Coronary artery (tissue), 2 donors: ENCODE results near the gene ACSF3.
"Not testable (repeated sequence)": the region's sequence is repeated elsewhere in the genome, so short reads cannot be mapped to it uniquely, and the experiment has no call there.

ENCODE experiments used
- DNase-seq: peaks from one replicate; pipeline ENCODE4 v3.0.0-alpha.2; 2017; ENCODE audit warnings: low spot score
- H3K27ac ChIP-seq, 2 donors: fragments of 200-600 bp; sonication (generic); one replicate each; pipeline ENCODE4 v1.5.1; 2016 to 2019
- H3K4me3 ChIP-seq: fragments of 200-600 bp; sonication (generic); 2 replicates; pipeline ENCODE4 v1.5.1; 2016; ENCODE audit warnings: mild to moderate bottlenecking, moderate library complexity
- TF ChIP-seq, protein P1 (sequence below): fragments of 200-600 bp; sonication (generic); IDR thresholded peaks from one replicate; pipeline ENCODE4 v1.5.1; 2019; ENCODE audit warnings: antibody characterized with exemption

ACSF3 gene

DNA sequence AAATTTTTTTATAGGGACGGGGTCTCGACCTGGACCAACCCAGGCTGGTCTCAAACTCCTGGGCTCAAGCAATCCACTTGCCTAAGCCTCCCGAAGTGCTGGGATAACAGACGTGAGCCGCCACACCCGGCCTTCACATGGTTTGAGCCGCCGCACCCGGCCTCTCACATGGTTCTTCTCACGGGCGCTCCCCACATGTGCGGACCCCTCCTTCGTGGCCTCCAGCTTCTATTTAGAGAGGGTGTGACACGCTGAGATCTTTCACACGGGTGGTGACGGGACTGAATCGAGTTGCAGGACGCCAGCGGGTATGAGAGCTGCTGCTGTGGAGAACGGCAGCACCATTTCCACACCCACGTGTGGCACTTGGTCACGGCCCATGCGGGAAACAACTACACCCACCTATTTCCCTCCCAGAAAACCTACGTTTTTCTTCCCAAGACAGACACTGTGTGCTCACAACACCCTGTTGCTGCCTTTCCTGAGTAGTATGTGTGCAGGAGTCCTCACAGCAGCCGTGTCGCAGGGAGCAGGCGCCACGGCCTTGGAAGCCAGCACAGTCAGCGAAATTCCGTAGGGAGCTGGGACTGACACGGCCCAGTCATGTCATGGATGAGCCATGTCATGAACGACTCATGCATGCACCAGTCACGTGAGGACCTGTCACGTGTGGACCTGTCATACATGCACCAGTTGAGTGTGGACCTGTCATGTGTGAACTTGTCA, 20.1 kb upstream of the ACSF3 start:
- no peak overlapping the region for H3K4me3 ChIP-seq
- TF ChIP-seq, protein P1, sequence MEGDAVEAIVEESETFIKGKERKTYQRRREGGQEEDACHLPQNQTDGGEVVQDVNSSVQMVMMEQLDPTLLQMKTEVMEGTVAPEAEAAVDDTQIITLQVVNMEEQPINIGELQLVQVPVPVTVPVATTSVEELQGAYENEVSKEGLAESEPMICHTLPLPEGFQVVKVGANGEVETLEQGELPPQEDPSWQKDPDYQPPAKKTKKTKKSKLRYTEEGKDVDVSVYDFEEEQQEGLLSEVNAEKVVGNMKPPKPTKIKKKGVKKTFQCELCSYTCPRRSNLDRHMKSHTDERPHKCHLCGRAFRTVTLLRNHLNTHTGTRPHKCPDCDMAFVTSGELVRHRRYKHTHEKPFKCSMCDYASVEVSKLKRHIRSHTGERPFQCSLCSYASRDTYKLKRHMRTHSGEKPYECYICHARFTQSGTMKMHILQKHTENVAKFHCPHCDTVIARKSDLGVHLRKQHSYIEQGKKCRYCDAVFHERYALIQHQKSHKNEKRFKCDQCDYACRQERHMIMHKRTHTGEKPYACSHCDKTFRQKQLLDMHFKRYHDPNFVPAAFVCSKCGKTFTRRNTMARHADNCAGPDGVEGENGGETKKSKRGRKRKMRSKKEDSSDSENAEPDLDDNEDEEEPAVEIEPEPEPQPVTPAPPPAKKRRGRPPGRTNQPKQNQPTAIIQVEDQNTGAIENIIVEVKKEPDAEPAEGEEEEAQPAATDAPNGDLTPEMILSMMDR, result no peak
- no peak overlapping the region for H3K27ac ChIP-seq
- DNase-seq, result no peak

- not testable (repeated sequence) for DNase-seq, H3K4me3 ChIP-seq, H3K27ac ChIP-seq
These were observed 19.5 kb upstream of the ACSF3 start for GRCh38 chr16:89074072-89074674.

DNA sequence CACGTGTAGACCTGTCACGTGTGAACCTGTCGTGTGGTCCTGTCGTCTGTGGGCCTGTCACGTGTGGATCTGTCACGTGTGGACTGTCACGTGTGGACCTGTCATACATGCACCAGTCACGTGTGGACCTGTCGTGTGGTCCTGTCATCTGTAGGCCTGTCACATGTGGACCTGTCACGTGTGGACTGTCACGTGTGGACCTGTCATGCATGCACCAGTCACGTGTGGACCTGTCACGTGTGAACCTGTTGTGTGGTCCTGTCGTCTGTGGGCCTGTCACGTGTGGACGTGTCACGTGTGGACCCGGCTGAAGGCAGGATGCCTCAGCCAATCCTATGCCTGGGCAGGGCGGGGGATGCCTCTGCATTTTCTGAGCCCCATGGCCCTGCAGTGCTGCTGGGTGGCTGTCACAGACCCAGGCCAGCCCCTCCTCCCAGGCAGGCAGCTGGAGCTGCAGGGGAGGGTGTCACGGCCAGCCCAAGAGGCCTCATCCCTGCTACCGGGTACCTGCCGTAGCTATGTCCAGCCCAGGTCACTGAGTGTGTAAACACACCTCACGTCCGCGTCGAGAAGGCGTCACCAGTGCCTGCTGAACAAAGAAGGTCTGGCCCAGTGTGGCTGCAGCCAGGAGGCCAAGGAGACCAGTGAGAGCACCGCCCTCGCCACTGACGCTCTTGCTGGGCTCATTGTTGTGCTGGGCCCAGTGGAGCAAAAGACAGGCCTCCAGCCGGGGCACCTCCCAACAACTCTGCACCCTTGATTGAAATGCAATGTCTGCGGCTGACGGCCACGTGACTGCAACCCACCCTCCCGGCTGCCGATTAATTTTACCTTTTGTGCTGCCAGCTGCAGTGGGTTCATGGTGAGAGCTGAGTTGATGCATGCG, 18.6 kb upstream of the ACSF3 start:
- DNase-seq, result no peak
- Histone ChIP-seq H3K27ac (no peak overlapping the region), H3K4me3 (no peak overlapping the region)
- TF ChIP-seq, protein P1, result no peak

DNA sequence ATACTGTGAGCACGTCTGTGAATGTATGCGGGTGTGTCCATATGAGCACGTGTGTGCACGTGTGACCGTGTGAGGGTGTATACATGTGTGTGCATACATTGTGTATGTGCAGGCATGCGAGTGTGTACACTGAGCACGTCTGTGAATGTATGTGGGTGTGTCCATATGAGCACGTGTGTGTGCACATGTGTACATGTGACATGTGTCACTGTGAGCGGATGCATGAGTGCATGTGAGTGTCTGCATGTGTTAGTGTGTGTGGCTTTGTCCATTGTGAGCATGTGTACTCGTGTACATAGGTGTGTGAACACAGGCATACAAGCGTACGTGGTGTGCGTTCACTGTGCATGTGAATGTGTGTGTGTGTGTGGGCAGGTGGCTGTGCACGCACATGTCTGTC, 17.5 kb upstream of the ACSF3 start:
- TF ChIP-seq, protein P1, result no peak
- Histone ChIP-seq H3K27ac (no peak overlapping the region), H3K4me3 (no peak overlapping the region)
- DNase-seq, result no peak

DNA sequence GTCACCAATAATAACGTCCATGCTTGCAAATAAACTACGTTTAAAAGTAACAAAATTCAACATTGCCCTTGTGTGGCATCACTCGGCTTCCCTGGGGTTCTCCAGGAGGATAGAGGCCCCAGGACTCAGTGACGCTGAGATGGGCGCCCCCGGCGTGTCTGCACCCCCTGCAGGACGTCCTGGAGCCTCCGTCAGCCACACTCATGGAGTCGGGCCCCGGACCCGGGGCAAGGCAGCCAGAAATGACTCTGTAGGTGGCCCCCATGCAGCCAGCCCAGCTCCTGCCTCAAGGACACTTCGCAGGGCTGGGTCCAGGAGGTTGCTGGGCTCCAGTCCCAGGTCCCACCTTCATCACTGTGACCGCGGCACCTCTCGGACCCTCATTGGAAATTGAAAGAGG, 16.6 kb upstream of the ACSF3 start:
- TF ChIP-seq, protein P1, result no peak
- Histone ChIP-seq H3K4me3 (no peak overlapping the region), H3K27ac (no peak overlapping the region)
- no peak for DNase-seq

DNA sequence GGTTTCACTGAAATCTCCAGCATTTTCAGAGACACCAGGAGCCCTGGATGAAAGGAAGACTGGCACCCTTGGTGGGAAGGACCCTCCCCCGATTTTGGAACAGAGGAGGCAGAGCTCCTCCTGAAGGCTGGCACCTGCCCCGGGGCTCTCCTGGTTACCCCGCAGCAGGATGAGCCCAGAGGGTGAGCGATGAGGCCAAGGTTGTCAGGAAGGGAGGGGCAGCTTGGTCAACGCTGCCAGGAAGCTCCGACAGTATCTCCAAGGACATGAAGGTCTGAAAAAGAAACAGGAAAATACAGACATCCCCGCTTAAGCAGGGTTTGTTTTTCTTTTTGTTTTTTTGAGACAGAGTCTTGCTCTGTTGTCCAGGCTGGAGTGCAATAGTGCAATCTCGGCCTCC, 15.5 kb upstream of the ACSF3 start:
- TF ChIP-seq, protein P1, result no peak
- H3K4me3 ChIP-seq, result no peak overlapping the region
- no peak overlapping the region for H3K27ac ChIP-seq
- no peak for DNase-seq

DNA sequence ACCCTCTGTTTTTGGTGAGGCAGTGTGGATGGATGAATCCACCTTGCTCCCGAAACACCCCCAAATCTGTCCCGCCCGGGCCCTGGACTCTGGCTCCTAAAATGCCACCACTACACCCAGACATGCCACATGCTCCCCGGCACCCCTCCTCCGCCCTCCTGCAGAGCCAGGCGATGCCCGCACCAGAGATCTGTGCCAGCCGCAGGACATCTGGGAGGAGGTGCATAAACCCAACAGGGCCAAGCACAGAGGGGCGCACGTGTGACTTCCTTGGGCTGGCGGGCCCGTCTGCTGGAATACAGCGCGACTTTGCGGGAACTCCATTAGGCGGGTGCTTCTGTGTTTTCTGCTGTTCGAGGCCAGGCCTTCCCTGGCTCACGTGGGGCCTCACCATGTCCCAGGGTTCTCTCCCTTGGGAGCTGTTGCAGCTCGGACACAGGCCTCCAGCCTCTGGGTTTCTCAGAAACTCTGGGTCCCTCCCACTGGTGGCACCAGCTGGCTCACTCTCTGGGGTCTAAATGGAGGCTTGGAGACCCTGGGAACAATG, 14.1 kb upstream of the ACSF3 start:
- no peak for DNase-seq
- TF ChIP-seq, protein P1, result no peak
- Histone ChIP-seq H3K27ac (no peak overlapping the region), H3K4me3 (no peak overlapping the region)
